GM12872 (cell line): ENCODE measurements around the gene MMP8.

Experiments
- TF ChIP-seq, protein P1 (sequence below): IDR thresholded peaks from 3 replicates; pipeline ENCODE4 v1.5.1; 2011; ENCODE audit warnings: low read depth, mild to moderate bottlenecking, low read length, moderate library complexity; ENCODE audit not compliant: insufficient read depth

Gene MMP8

DNA sequence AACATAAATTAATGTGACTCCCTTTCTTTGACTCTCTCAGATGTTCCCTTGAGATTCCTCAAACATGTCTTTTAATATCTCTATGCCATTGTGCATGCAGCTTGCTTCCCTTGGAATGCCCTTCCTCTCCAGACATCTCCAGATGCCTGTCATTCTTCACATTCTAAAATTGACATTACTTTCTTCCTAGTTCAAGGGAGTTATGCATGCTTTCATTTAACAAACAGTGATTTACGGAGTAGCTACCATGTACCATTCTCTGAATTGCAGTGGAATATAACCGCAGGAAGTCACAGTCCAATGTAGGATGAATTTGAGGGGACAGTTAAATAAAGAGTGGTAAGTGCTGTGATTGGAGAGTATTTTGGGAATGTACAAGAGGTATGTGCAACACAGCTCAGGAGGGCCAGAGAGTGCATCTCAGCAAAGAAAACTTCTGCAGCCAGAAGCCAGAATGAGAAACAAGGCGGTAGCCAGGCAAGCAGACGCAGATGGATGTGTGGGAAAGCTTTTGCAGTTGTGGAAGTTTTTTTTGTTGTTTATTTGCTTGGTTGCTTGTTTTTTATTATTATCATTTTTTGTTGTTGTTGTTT lies 37.0 kb upstream of the MMP8 start:
- TF ChIP-seq, protein P1, sequence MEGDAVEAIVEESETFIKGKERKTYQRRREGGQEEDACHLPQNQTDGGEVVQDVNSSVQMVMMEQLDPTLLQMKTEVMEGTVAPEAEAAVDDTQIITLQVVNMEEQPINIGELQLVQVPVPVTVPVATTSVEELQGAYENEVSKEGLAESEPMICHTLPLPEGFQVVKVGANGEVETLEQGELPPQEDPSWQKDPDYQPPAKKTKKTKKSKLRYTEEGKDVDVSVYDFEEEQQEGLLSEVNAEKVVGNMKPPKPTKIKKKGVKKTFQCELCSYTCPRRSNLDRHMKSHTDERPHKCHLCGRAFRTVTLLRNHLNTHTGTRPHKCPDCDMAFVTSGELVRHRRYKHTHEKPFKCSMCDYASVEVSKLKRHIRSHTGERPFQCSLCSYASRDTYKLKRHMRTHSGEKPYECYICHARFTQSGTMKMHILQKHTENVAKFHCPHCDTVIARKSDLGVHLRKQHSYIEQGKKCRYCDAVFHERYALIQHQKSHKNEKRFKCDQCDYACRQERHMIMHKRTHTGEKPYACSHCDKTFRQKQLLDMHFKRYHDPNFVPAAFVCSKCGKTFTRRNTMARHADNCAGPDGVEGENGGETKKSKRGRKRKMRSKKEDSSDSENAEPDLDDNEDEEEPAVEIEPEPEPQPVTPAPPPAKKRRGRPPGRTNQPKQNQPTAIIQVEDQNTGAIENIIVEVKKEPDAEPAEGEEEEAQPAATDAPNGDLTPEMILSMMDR, result no peak

DNA sequence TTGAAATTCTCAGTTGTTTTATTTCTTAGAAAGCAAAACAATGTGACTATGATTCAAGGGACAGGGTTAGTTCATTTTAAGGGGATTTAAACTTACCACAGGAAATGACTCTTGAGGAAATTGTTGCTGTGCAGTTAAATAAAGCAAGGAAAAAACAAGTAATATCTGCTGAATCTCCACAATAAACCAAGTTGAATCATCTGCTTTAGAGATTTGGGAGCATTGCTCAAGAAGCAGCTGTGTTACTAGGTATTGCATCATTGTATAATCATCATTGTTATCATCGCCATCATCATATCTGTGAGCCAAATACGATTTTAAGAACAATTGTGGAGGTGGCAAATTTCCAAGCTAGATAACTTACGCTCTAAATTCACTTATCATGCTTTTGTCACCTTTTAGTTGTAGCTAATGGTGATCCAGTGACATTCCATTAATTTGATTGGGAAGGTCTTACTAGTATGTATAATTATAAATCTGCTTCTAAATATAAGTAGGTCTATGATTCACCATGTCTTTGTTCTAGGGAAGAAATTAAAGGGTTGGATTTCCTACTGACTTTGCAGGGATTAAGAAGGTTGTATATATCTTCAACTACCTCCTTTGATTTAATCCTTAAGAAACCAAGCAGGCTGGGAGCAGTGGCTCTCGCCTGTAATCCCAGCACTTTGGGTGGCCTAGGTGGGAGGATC lies 35.7 kb upstream of the MMP8 start:
- TF ChIP-seq, protein P1, result no peak

DNA sequence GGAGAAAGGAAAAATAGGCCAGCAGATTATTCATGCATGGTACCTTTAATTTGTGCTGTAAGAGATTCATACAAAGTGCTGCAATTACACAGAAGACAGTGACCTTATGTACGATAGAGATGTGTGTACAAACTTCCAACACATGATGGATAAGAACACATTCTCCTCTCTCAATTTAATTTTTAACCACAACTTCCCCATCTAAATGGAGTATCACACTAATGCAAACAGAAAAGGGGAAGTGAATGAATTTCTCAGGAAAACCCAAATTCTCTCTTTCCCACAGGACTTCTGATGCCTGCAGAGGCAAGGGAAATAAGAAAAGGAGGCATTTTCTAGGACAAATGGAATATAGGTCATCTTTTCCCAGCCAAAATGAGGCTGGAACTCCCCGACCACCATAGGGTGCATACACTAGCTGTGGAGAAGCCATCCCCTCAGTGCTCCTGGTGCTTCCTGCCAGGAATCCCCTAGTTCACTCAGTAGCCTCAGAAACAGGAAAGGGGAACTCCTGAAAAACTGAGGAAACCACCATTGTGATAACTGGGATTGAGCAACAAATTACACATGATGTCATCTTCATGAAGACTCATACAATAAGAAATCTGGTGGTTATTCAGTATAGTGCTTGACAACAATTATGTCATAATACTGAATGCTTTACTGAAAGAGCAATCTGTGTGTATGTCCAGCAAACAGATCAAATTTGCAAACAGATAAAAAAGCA lies 33.2 kb upstream of the MMP8 start:
- TF ChIP-seq, protein P1, result no peak

DNA sequence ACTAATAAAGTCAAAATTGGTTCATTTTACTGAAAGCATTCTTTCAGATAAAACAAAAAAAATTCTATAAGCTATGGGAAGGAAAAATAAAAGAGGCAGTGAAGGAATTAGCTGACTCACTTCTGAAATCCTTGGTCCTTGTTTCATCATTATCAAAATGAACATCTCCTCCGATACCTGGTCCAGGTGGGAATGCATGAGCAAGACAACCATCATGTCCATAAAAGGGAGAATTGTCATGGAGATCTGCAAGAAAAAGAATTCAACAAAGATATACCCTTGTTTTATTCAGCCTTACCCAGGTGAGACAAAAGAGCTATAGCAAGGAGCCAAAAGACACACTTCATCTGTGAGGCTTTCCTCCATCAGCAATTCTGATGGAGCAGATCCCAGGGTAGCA lies 28.5 kb upstream of the MMP8 start:
- TF ChIP-seq, protein P1, result no peak

DNA sequence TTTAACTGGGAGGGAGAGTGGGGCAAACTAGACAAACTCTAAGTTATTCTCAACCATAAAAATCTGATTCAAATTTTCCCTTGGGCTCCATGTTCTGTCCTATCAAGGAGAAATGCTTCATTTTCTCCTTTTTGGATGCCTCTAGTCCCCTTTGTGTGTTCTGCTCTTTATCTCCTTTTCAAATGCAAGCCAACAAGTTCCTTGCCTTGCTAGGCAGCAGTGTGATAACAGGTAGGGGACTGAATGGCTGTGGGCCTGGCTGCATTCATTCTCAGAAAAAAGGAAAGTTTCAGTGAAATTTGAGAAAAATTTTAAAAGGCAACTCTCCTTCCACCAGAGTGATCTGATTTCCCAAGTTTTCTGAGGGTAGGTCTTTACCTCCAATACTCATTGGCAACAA lies 26.9 kb upstream of the MMP8 start:
- TF ChIP-seq, protein P1, result no peak

DNA sequence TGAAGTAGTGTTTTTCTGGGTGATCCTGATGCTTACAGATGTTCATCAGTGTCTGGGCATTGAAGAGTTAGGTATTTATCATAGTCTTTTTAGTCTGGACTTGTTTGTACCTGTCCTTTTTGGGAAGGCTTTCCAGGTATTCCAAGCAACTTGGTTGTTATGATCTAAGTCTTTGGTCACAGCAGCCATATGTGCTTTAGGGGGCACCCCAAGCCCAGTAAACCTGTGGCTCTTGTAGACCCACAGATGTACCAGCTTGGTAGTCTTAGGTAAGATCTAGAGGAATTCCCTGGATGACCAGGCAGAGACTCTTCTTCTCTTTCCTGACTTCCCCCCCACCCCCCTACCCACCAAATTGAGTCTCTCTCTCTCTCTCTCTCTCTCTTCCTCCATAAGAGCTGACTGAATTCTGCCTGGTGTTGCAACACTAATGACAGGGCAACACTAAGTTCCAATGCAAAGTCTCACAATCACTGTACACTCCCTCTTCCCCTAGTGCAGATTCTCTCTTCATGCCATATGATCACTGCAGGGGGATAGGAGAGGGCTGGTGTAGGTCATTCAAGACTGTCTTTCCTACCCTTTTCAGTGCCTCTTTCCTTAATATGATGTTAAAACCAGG lies 24.5 kb upstream of the MMP8 start:
- TF ChIP-seq, protein P1, result no peak

DNA sequence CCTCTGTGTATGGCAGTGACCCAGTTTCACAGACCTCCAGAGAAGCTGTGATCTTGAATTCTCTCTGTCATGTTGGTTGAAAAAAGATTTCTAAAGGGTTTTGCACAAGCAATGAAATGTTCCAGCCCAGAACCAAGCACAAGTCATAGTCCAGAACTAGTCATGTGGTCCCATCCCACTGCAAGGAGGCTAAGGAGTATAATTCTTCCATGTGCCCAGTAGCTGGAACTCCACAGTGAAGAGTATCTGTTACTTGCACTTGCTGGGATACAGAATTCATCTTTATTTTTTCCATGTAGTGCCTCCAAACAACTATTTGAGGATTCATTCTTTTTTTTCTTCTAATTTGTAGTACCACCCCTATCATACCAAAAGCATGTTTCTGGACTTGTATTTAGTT lies 9.9 kb upstream of the MMP8 start:
- TF ChIP-seq, protein P1, result no peak
